Mammary epithelial cell (primary cell): Measurements from ENCODE around the gene PRICKLE2.

ENCODE experiments used
- EZH2 ChIP-seq: IDR thresholded peaks from 2 replicates; pipeline ENCODE4 v1.6.1; 2012; ENCODE audit warnings: low read length, inconsistent platforms, borderline replicate concordance
- TF ChIP-seq, protein P1 (sequence below), 2 donors: IDR thresholded peaks in 1 of 2; conservative IDR thresholded peaks in 1 of 2; 2 replicates each; pipeline ENCODE4 v1.5.1; 2011 to 2012; ENCODE audit warnings: inconsistent platforms in 2 of 2, low read length in 2 of 2, mild to moderate bottlenecking in 2 of 2, control low read depth in 1 of 2, low read depth in 1 of 2; ENCODE audit not compliant: insufficient read depth in 1 of 2; ENCODE audit errors: extremely low read depth in 1 of 2

DNA sequence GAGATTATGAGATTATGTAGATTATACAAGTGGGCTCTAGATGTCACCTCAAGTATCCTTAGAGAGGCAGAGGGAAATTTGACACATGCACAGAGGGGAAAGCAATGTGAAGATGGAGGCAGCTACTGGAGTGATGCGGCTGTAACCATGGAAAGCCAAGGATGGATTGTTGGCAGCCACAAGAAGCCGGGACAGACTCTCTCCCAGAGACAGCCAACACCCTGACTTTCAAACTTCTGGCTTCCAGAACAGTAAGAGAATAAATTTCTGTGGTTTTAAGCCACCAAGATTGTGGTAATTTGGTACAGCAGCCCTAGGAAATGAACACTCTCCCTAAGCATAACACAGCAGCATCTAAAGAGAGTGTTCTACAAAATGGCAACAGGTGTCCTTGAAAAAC lies 34.4 kb upstream of the PRICKLE2 start:
- TF ChIP-seq, protein P1, sequence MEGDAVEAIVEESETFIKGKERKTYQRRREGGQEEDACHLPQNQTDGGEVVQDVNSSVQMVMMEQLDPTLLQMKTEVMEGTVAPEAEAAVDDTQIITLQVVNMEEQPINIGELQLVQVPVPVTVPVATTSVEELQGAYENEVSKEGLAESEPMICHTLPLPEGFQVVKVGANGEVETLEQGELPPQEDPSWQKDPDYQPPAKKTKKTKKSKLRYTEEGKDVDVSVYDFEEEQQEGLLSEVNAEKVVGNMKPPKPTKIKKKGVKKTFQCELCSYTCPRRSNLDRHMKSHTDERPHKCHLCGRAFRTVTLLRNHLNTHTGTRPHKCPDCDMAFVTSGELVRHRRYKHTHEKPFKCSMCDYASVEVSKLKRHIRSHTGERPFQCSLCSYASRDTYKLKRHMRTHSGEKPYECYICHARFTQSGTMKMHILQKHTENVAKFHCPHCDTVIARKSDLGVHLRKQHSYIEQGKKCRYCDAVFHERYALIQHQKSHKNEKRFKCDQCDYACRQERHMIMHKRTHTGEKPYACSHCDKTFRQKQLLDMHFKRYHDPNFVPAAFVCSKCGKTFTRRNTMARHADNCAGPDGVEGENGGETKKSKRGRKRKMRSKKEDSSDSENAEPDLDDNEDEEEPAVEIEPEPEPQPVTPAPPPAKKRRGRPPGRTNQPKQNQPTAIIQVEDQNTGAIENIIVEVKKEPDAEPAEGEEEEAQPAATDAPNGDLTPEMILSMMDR (conservative IDR thresholded peaks at IDR 0.05 in 1 of 2, IDR thresholded peaks at IDR 0.05 in 1 of 2; ENCODE audit: extremely low read depth in 1 of 2, insufficient read depth in 1 of 2, low read depth in 1 of 2, low read length in 2 of 2), result no peak
- no peak for TF ChIP-seq EZH2
